Measurements from ENCODE around the gene TGFBR3.

DNA sequence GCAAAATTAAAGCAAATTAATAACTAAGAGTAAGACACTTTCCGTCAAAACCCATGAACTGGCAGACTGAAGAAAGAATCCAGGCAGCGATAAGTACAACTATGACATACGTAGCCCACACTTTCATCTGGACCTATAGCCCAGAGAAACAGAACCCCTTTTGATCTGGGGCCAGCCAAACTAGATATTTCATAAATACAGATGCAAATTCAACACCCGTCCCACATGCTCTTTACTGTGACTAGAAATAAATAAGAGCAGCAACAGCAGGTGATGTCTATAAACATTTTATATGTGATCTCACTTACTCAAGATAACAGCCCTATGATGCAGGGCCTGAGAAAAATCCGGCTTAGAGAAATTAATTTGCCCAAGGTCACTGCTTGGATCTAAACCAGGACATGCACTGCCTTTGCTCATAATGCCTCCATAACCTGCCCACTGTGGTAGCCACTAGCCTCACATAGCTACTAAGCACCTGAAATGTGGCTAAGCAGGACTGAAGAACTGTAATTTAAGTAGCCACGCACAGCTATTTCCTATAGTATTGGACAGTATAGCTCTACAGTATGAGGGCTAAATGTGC is 130.2 kb downstream of the TGFBR3 start:
- TF ChIP-seq POLR2A (IDR thresholded peaks at IDR 0.05), result no peak
- TF ChIP-seq CTCF (IDR thresholded peaks at IDR 0.05), result no peak
- TF ChIP-seq POLR2AphosphoS5 (IDR thresholded peaks at IDR 0.05), result no peak
- TF ChIP-seq EP300 (IDR thresholded peaks at IDR 0.05; ENCODE audit: low read depth), result no peak
